ENCODE results near the gene ZNF664. TPM values are rescaled to one million over a fixed set of nuclear protein-coding genes. Genes with fewer than 3 reads are reported as not detected.

Gene ZNF664
- total and polyA plus RNA-seq, 9 of the 15 experiments (the other 6 are each of a cell fraction or from before 2014, with no cell fraction given) = 3.3 to 101 (median 63.6) TPM

DNA sequence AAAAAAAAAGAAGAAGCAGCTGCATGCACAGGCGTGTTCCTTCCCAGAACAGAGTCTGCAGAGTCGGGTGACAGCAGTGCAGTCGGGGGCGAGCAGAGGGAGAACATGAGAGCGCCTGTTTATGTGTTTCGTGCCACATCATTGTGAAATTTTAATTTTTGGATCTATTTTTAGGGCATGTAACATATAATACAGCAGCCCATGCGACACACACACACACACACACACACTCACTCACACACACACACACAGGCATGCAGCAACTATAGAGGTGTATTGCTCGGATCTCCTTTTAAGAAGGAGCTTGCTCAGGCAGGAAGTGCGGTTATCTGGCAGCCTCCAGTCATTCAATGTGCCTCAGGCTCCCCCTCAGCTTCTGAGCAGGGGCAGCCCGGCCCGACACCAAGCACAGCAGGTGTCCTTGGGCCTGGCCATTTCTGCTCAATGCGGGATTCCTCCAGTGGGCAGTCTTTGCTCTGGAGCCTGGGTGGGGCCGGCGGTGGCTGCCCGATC is 71.8 kb downstream of the ZNF664 start:
- no peaks in the 10 kb centered on the region for H3K36me3 ChIP-seq (ENCODE audit: control insufficient read depth, insufficient read depth, low read length)
- BruUV-seq (replicated peaks) = no TSS peak
- peaks cover 7% of the 10 kb centered on the region; the same call in 1 of the 2 replicates for H3K9me3 ChIP-seq (replicated peaks; ENCODE audit: control insufficient read depth, insufficient read depth, low read depth, low read length)
- no peak overlapping the region for H3K4me2 ChIP-seq (ENCODE audit: insufficient read depth, low read length)
- no peaks in the 10 kb centered on the region for H3K4me1 ChIP-seq (replicated peaks in 1 of 2; ENCODE audit: control insufficient read depth in 2 of 2, insufficient read depth in 2 of 2, low read length in 2 of 2)
- H3K4me3 ChIP-seq = no peak overlapping the region
- DNase-seq (ENCODE audit: extremely low read depth in 1 of 4, low spot score in 3 of 4) = no peak
- no peak for ATAC-seq
- ChIA-PET POLR2A (no interaction called here), CTCF (ENCODE audit: low intra/inter-chr PET ratio) (no interaction called here)
- WGBS (ENCODE audit: insufficient coverage, low coverage, missing lambda C conversion rate) = under 1% methylated on average over 13 of the region's 15 CpGs
- H3K27ac ChIP-seq (ENCODE audit: extremely low read depth, low read depth, low read length) = no peak overlapping the region
- H3K27me3 ChIP-seq (ENCODE audit: control insufficient read depth in 2 of 2, insufficient read depth in 2 of 2, low read length in 2 of 2) = peaks cover 28 to 44% of the 10 kb centered on the region in 2 experiments
- no peak for FAIRE-seq
- in situ Hi-C loops (cut with MboI) = loop anchor here (5.0 kb wide), 2 partner anchors 272 to 727 kb away; no protein-coding TSS in a partner anchor
- no peaks in the 10 kb centered on the region for H3K79me2 ChIP-seq (ENCODE audit: control insufficient read depth, insufficient read depth, low read length)
- no peak overlapping the region for H3K9ac ChIP-seq (ENCODE audit: insufficient read depth in 1 of 2, low read depth in 2 of 2, low read length in 2 of 2)
- no peaks in the 10 kb centered on the region for H3K9me1 ChIP-seq (ENCODE audit: control insufficient read depth, insufficient read depth, low read length)
- intact Hi-C loops (cut with micrococcal nuclease) = no loop called here
- no peak overlapping the region for H2AFZ ChIP-seq (ENCODE audit: low read depth, low read length)
- H4K20me1 ChIP-seq (replicated peaks; ENCODE audit: control insufficient read depth, insufficient read depth, low read length) = no peaks in the 10 kb centered on the region
- TF ChIP-seq HDAC1 (IDR thresholded peaks at IDR 0.05) (no peak), FOS (IDR thresholded peaks at IDR 0.05; ENCODE audit: extremely low read depth, insufficient read length) (no peak), ZNF184 (CRISPR knock-in tag; IDR thresholded peaks at IDR 0.05) (no peak), HCFC1 (IDR thresholded peaks at IDR 0.05; ENCODE audit: low read depth, low read length) (no peak), SIN3B (IDR thresholded peaks at IDR 0.05; ENCODE audit: low read depth) (no peak), NFYB (IDR thresholded peaks at IDR 0.05; ENCODE audit: extremely low read depth, insufficient read length) (no peak), SPI1 (IDR thresholded peaks at IDR 0.05; ENCODE audit: borderline replicate concordance, low read depth, low read length) (no peak)
